Activated naive CD4-positive, alpha-beta T cell treated with anti-CD3 and anti-CD28 coated beads, Interleukin-2, amount 50 U/mL, for 16 hours (primary cell): Measurements from ENCODE around the gene NEK2.
A peak's percentile ranks its signal among the peaks of the same experiment; 100 is the strongest.
"Not testable (repeated sequence)": the region's sequence is repeated elsewhere in the genome, so short reads cannot be mapped to it uniquely, and the experiment has no call there.

Source experiments
- DNase-seq: peaks from one replicate; pipeline ENCODE4 v3.0.0-alpha.2; 2020

NEK2 gene

GRCh38 chr1:211693911-211694310 lies 18.5 kb upstream of the NEK2 start:
- not testable (repeated sequence) for DNase-seq

- no peak for DNase-seq
These were observed 13.0 kb upstream of the NEK2 start for GRCh38 chr1:211688421-211688820.

GRCh38 chr1:211687462-211688215 lies 12.2 kb upstream of the NEK2 start:
- no peak for DNase-seq

GRCh38 chr1:211685823-211686222 lies 10.4 kb upstream of the NEK2 start:
- no peak for DNase-seq

- no peak for DNase-seq
These were observed 9.4 kb upstream of the NEK2 start for GRCh38 chr1:211684791-211685190.

- no peak for DNase-seq
These were observed 8.9 kb upstream of the NEK2 start for GRCh38 chr1:211684331-211684730.

- no peak for DNase-seq
These were observed 8.2 kb upstream of the NEK2 start for GRCh38 chr1:211683396-211684297.

GRCh38 chr1:211682186-211682585 lies 6.8 kb upstream of the NEK2 start:
- DNase-seq = not testable (repeated sequence)

GRCh38 chr1:211680752-211681327 lies 5.4 kb upstream of the NEK2 start:
- DNase-seq = peak; percentile 76

GRCh38 chr1:211677659-211678058 lies 2.2 kb upstream of the NEK2 start:
- DNase-seq = no peak

- no peak for DNase-seq
These were observed 1.3 kb upstream of the NEK2 start for GRCh38 chr1:211676761-211677160.

- no peak for DNase-seq
These were observed 724 bp upstream of the NEK2 start for GRCh38 chr1:211676106-211676583.

GRCh38 chr1:211667065-211667617 lies 8.3 kb downstream of the NEK2 start:
- no peak for DNase-seq

GRCh38 chr1:211660718-211661222 lies 14.7 kb downstream of the NEK2 start:
- DNase-seq = no peak

GRCh38 chr1:211656728-211657127 lies 18.7 kb downstream of the NEK2 start:
- DNase-seq = no peak

- DNase-seq = peak; percentile 83
These were observed 20.3 kb downstream of the NEK2 start for GRCh38 chr1:211654838-211655787.

- no peak for DNase-seq
These were observed 21.4 kb downstream of the NEK2 start for GRCh38 chr1:211653959-211654496.

- no peak for DNase-seq
These were observed 22.1 kb downstream of the NEK2 start for GRCh38 chr1:211653293-211653692.

GRCh38 chr1:211652371-211652770 lies 23.1 kb downstream of the NEK2 start:
- no peak for DNase-seq

GRCh38 chr1:211650904-211651303 lies 24.5 kb downstream of the NEK2 start:
- DNase-seq = no peak
